Measurements from ENCODE around the gene TSPAN31. TPM values are rescaled to one million over a fixed set of nuclear protein-coding genes. Genes with fewer than 3 reads are reported as not detected.

Gene TSPAN31
- total and polyA plus RNA-seq, 2 experiments from 2014 or later: 15.5 to 15.6 TPM

- TF ChIP-seq EZH2 (IDR thresholded peaks at IDR 0.05; ENCODE audit: low read depth, unreplicated experiment) (no peak), CTCF (conservative IDR thresholded peaks at IDR 0.05; ENCODE audit: low read depth in 2 of 2) (no peak), EZH2phosphoT487 (IDR thresholded peaks at IDR 0.05; ENCODE audit: unreplicated experiment) (no peak), JUNB (IDR thresholded peaks at IDR 0.05; ENCODE audit: unreplicated experiment) (no peak)
Observed at GRCh38 chr12:57732726-57733593, 11.9 kb upstream of the TSPAN31 start (continued).

- no peak overlapping the region for H3K4me3 Mint-ChIP-seq
- H3K27me3 Mint-ChIP-seq (ENCODE audit: insufficient read depth, low read depth, poor library complexity): peaks cover 91% of the 10 kb centered on the region
- ATAC-seq: no peak
- TF ChIP-seq JUNB (IDR thresholded peaks at IDR 0.05; ENCODE audit: unreplicated experiment) (no peak), CTCF (conservative IDR thresholded peaks at IDR 0.05; ENCODE audit: low read depth in 2 of 2) (no peak), NANOG (IDR thresholded peaks at IDR 0.05; ENCODE audit: borderline replicate concordance) (no peak), POLR2AphosphoS5 (IDR thresholded peaks at IDR 0.05; ENCODE audit: low read depth) (no peak), STAT1 (IDR thresholded peaks at IDR 0.05; ENCODE audit: unreplicated experiment) (no peak), ETS1 (IDR thresholded peaks at IDR 0.05) (no peak), CREB1 (CRISPR knock-in tag; IDR thresholded peaks at IDR 0.05; ENCODE audit: low read depth) (no peak), ZNF462 (CRISPR knock-in tag; IDR thresholded peaks at IDR 0.05) (no peak), EZH2phosphoT487 (IDR thresholded peaks at IDR 0.05; ENCODE audit: unreplicated experiment) (no peak)
Observed at GRCh38 chr12:57733928-57734327, 10.9 kb upstream of the TSPAN31 start.

More at GRCh38 chr12:57733928-57734327, 10.9 kb upstream of the TSPAN31 start:
- peaks cover 15% of the 10 kb centered on the region for H3K4me1 ChIP-seq (ENCODE audit: insufficient read depth)
- no peaks in the 10 kb centered on the region; the same call in 1 of the 2 replicates for H4K20me1 ChIP-seq (replicated peaks; ENCODE audit: insufficient read depth)
- Mint-ChIP-seq H3K4me1 (peaks cover 25% of the 10 kb centered on the region), H3K9me3 (peaks cover 2% of the 10 kb centered on the region), H3K27ac (no peak overlapping the region), H3K36me3 (ENCODE audit: low read depth) (no peaks in the 10 kb centered on the region)
- no peak overlapping the region for H3K4me2 ChIP-seq
- peaks cover 100% of the 10 kb centered on the region for H3K27me3 ChIP-seq (ENCODE audit: insufficient read depth)
- no peak overlapping the region for H3K27ac ChIP-seq (ENCODE audit: low read depth)
- no peaks in the 10 kb centered on the region for H3K36me3 ChIP-seq (ENCODE audit: insufficient read depth)
- H2AFZ ChIP-seq: no peak overlapping the region
- H3F3A ChIP-seq (replicated peaks; ENCODE audit: low read depth): peaks cover 10% of the 10 kb centered on the region
- no peak for DNase-seq (ENCODE audit: low spot score)
- H3K9me2 ChIP-seq (ENCODE audit: insufficient read depth): no peaks in the 10 kb centered on the region
- no peaks in the 10 kb centered on the region for H3K79me2 ChIP-seq (replicated peaks; ENCODE audit: insufficient read depth)
- no peak overlapping the region for H3K4me3 ChIP-seq

Data from GM23338 (cell line).